AG04449 (cell line): Measurements from ENCODE around the gene EEFSEC.

Experiments
- CTCF ChIA-PET: fragments of 350-600 bp; formaldehyde crosslinking; extraction: SDS; loops from one replicate; lab custom pipeline; 2021; ENCODE audit warnings: antibody characterized with exemption; lab: Yijun Ruan, JAX
- POLR2A ChIA-PET: fragments of 400-600, 350-600 bp; formaldehyde crosslinking; extraction: SDS; loops from one replicate; lab custom pipeline; 2020; ENCODE audit warnings: antibody characterized with exemption, inconsistent platforms; lab: Yijun Ruan, JAX
- DNase-seq: peaks from one replicate; pipeline ENCODE4 v3.0.0-alpha.2; 2010; ENCODE audit warnings: low read depth, low spot score
- H3K4me3 ChIP-seq: 2 replicates; pipeline ENCODE4 v1.5.1; 2011; ENCODE audit warnings: low read depth, mild to moderate bottlenecking, control low read depth, low read length
- CTCF ChIP-seq: IDR thresholded peaks from one replicate; pipeline ENCODE4 v1.5.1; 2011; ENCODE audit warnings: mild to moderate bottlenecking, moderate library complexity, low read length, control low read depth, inconsistent platforms; ENCODE audit not compliant: insufficient read depth; ENCODE audit errors: missing control alignments

Gene EEFSEC

DNA sequence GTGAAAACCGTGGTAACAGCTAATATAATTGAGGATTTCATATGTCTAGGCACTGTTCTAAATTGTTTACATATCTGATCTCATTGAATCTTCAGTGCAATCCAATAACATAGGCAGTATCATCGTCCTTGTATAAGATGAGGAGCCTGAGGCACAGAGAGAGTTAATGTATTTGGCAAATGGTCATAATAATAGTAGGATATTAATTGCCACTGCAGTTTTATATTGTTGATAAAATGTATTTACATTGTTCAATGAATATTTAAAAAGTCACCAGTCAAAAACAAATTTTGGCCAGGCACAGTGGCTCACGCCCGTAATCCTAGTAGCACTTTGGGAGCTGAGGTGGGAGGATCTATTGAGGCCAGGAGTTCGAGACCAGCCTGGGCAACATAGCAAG is 88.5 kb downstream of the EEFSEC start:
- CTCF ChIA-PET: interaction anchor here (0.7 to 9.4 kb wide), 5 partner anchors 9 to 33 kb away, joined by 3 to 68 read pairs (median 5); no protein-coding TSS in a partner anchor
- DNase-seq: no peak
- TF ChIP-seq CTCF: no peak
- POLR2A ChIA-PET: no interaction called here
- no peak overlapping the region for H3K4me3 ChIP-seq

DNA sequence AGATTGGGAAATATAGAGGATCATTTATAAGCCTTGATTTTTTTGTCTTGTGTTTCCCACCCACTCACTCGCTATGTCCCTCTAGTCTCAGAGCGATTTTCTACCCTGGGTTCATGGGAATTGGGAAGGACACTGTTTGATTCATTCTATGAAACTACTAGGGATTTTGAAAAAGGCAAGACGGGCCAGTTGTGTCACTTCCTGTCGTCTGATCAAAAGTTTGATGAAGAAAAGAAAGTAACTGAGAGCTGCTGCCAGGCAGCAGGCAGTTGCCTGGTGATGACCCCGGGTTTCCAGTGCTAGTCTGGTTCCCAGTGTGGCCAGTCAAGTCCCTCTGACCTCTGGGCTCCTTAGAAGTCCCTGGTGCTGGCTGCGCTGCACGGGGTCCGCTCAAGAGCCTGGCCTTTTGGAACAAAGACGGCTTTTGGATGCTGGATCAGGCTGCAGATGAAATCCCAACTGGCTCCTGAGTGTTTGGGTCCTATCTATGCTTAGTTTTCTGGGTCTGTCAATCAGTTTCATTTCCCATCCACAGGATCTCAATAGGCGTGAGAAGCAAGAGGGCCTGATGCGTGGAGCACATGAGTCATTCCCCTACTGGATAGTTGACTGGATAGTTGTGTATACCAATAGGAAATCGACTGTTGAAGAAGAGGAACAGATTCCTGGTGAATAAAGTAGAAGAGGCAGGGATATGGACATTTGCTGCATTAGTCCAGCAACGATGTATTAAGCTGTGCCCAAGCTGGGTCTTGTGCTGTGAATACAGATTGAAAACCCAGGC is 89.7 kb downstream of the EEFSEC start:
- POLR2A ChIA-PET: no interaction called here
- DNase-seq: no peak
- CTCF ChIA-PET: interaction anchor here (1.6 to 9.4 kb wide), 3 partner anchors 10 to 31 kb away, joined by 5 to 68 read pairs (median 5); no protein-coding TSS in a partner anchor
- no peak for TF ChIP-seq CTCF
- H3K4me3 ChIP-seq: no peak overlapping the region

DNA sequence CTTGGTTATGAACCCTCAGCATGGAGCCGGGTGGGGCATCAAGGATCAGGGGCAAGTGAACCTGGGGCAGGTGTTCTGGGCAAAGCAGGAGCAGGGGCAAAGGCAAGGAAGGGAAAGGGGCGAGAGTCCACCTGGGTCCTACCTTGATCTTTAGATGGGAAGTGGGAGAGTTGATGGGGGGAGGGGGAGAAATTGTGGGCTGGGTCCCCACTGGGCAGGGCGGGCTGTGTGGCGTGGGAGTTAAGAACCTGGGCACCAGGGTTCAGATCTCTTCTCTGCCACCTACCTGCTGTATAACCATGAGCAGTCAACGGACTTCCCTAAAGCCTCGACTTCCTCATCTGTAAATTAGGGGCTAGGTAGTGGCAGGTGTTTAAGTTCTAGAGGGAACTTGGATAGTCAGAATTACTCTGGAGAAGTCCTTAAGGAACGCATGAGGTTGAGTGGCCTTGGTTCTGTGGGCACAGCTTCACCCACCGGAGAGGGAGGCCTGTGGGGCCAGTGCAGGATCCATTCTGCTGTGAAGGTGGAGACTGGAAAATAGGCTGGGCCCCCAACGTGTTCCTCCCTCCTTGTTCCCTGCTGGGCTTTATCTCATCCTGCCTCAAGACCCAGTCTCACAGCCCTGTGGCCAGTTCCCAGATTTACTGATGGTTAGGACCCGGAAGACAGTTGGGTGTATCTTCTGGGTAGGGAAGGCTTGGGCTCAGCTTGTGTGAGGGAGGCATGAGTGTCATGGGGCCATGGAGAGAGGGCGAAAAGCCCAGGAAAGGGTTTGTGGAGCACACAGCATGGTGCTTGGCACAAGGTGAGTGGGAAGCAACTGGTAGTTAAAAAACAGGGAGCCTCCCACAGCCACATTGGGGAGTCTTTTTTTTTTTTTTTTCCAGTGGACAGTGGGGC is 90.6 kb downstream of the EEFSEC start:
- no peak overlapping the region for H3K4me3 ChIP-seq
- ChIA-PET CTCF (interaction anchor here (9.4 kb wide), 1 partner anchor 19 kb away, joined by 68 read pairs; no protein-coding TSS in a partner anchor), POLR2A (no interaction called here)
- no peak for DNase-seq
- TF ChIP-seq CTCF: no peak

- CTCF ChIA-PET: interaction anchor here (1.5 kb wide), 1 partner anchor 19 kb away, joined by 7 read pairs; no protein-coding TSS in a partner anchor
- no peak overlapping the region for H3K4me3 ChIP-seq
- no peak for TF ChIP-seq CTCF
- POLR2A ChIA-PET: no interaction called here
- no peak for DNase-seq
Observed at GRCh38 chr3:128245460-128245859, 92.2 kb downstream of the EEFSEC start.

DNA sequence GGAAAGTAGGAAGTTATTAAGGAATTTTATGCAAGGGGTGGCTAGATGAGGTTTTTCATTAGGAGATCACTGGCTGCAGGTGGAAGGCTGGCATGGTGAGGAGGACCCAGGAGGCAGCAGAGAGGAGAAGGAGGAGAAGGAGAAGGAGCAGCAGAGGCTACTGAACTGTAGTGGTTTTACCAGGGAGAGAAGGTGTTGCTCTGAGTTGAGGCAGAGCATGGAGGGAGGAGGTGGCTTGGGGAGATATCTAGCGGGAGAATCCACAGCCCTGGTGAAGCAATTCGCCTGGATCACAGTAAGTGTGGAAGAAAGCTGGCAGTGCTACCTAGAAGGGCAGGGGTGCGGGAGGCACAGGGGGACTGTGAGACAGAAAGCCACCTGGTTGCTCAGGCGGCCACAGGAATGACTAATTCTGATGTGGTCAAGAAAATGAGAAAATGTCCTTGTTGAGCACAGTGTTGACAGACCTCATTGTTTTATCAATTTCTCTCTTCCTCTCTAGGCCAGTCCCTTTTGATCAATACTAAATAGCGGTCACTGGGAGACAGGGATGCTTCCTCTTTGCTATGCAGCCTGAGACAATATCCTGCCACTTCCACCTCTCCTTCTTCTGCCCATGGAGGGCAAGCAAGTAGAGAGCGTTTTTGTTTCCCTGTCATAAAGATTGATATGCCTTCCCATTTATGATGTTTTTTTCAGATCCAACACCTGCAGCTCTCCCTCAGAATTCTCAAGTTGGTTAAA is 94.6 kb downstream of the EEFSEC start:
- no peak for DNase-seq
- ChIA-PET POLR2A (no interaction called here), CTCF (no interaction called here)
- no peak overlapping the region for H3K4me3 ChIP-seq
- TF ChIP-seq CTCF: no peak
